ENCODE measurements around the gene PIWIL4.

Gene PIWIL4

GRCh38 chr11:94662846-94663390 is 95.8 kb downstream of the PIWIL4 start:
- DNase-seq (ENCODE audit: low read depth, low spot score): no peak

- DNase-seq (ENCODE audit: low read depth, low spot score): no peak
Observed at GRCh38 chr11:94664346-94664745, 97.2 kb downstream of the PIWIL4 start.

GRCh38 chr11:94665116-94665659 is 98.0 kb downstream of the PIWIL4 start:
- no peak for DNase-seq (ENCODE audit: low read depth, low spot score)

GRCh38 chr11:94666792-94667721 is 99.9 kb downstream of the PIWIL4 start:
- no peak for DNase-seq (ENCODE audit: low read depth, low spot score)

- DNase-seq (ENCODE audit: low read depth, low spot score): no peak
Observed at GRCh38 chr11:94668212-94668793, 101.1 kb downstream of the PIWIL4 start.

- no peak for DNase-seq (ENCODE audit: low read depth, low spot score)
Observed at GRCh38 chr11:94669023-94669422, 101.9 kb downstream of the PIWIL4 start.

All from activated CD4-positive, CD25-positive, alpha-beta regulatory T cell treated with anti-CD3 and anti-CD28 coated beads, Interleukin-2, amount 50 U/mL, for 16 hours (primary cell).